K562 (cell line): ENCODE measurements around the gene SYT14. TPM values are rescaled to one million over a fixed set of nuclear protein-coding genes. Genes with fewer than 3 reads are reported as not detected.
"Not testable (repeated sequence)": the region's sequence is repeated elsewhere in the genome, so short reads cannot be mapped to it uniquely, and the experiment has no call there.

Experiments used
- ATAC-seq: fragments of 200-7000 bp; cut with Tn5 transposase; 3 replicates; pipeline ENCODE4 v1.9.1; 2020; ENCODE audit warnings: moderate library complexity
- BruUV-seq: library from RNA; stranded (reverse); fragments of 400-500 nt; replicated peaks from 2 replicates; lab custom pipeline; 2021; lab: Mats Ljungman, UMichigan
- CTCF ChIA-PET: fragments of 300-600 bp; formaldehyde crosslinking; extraction: SDS; loops from one replicate; lab custom pipeline; 2021; ENCODE audit warnings: low intra/inter-chr PET ratio; lab: Yijun Ruan, JAX
- POLR2A ChIA-PET: fragments of 300-600, 350-650 bp; sonication (Branson Sonifier 250); formaldehyde crosslinking; extraction: SDS; loops from one replicate; lab custom pipeline; 2021; ENCODE audit warnings: antibody characterized with exemption, inconsistent platforms; lab: Yijun Ruan, JAX
- DNase-seq, 4 experiments: peaks; one replicate each; pipeline versions ENCODE4 v3.0.0 to v3.0.0-alpha.2; 2011 to 2018; ENCODE audit warnings: low spot score in 3 of 4, mixed read lengths in 3 of 4; ENCODE audit errors: extremely low read depth in 1 of 4
- FAIRE-seq: peaks from 2 replicates; lab custom pipeline; 2011; peaks lifted over from hg19 to GRCh38; lab: Jason Lieb, UNC
- H2AFZ ChIP-seq: 2 replicates; pipeline ENCODE4 v1.6.0; 2011; ENCODE audit warnings: low read depth, low read length, control low read depth, inconsistent platforms
- H3K27ac ChIP-seq: fragments of 200-600 bp; 3 replicates; pipeline ENCODE4 v1.8.0; 2011; ENCODE audit warnings: low read depth, mild to moderate bottlenecking, control low read depth, inconsistent platforms, low read length, moderate library complexity, mixed read lengths; ENCODE audit errors: extremely low read depth
- H3K27me3 ChIP-seq, 2 experiments: fragments of 300-600 bp in 1 of 2; 2 replicates in 1 of 2; 3 replicates in 1 of 2; pipeline versions ENCODE4 v1.6.0 to v1.8.0; 2011; ENCODE audit warnings: inconsistent platforms in 2 of 2, low read length in 2 of 2, mild to moderate bottlenecking in 1 of 2, mixed read lengths in 1 of 2, moderate library complexity in 1 of 2; ENCODE audit not compliant: control insufficient read depth in 2 of 2, insufficient read depth in 2 of 2
- H3K36me3 ChIP-seq: fragments of 300-600 bp; 3 replicates; pipeline ENCODE4 v1.8.0; 2011; ENCODE audit warnings: mild to moderate bottlenecking, low read length, inconsistent platforms; ENCODE audit not compliant: control insufficient read depth, insufficient read depth
- H3K4me1 ChIP-seq, 2 experiments: fragments of 200-600 bp in 1 of 2; replicated peaks in 1 of 2; 2 replicates in 1 of 2; 3 replicates in 1 of 2; pipeline versions ENCODE4 v1.5.1 to v1.8.0; 2011; ENCODE audit warnings: inconsistent platforms in 2 of 2, low read length in 2 of 2, mild to moderate bottlenecking in 1 of 2, mixed read lengths in 1 of 2, moderate library complexity in 1 of 2; ENCODE audit not compliant: control insufficient read depth in 2 of 2, insufficient read depth in 2 of 2
- H3K4me2 ChIP-seq: 2 replicates; pipeline ENCODE4 v1.6.1; 2011; ENCODE audit warnings: low read length, control low read depth, inconsistent platforms, mixed read lengths; ENCODE audit not compliant: insufficient read depth
- H3K4me3 ChIP-seq: fragments of 200-600 bp; sonication (generic), shearing (Covaris generic); 2 replicates; pipeline ENCODE4 v1.5.1; 2016; ENCODE audit warnings: control low read depth, inconsistent platforms
- H3K79me2 ChIP-seq: fragments of 200-600 bp; 3 replicates; pipeline ENCODE4 v1.8.0; 2011; ENCODE audit warnings: low read length, inconsistent platforms; ENCODE audit not compliant: control insufficient read depth, insufficient read depth
- H3K9ac ChIP-seq, 2 experiments: 2 replicates each; pipeline versions ENCODE4 v1.6.0 to v1.6.1; 2011; ENCODE audit warnings: low read depth in 2 of 2, low read length in 2 of 2, control low read depth in 1 of 2, inconsistent platforms in 1 of 2, mild to moderate bottlenecking in 1 of 2, mixed read lengths in 1 of 2; ENCODE audit not compliant: insufficient read depth in 1 of 2
- H3K9me1 ChIP-seq: one replicate; pipeline ENCODE4 v1.6.0; 2011; ENCODE audit warnings: inconsistent platforms, mild to moderate bottlenecking, low read length, moderate library complexity; ENCODE audit not compliant: control insufficient read depth, insufficient read depth
- H3K9me3 ChIP-seq: replicated peaks from 2 replicates; pipeline ENCODE4 v1.5.1; 2011; ENCODE audit warnings: low read depth, low read length, inconsistent platforms; ENCODE audit not compliant: control insufficient read depth, insufficient read depth
- H4K20me1 ChIP-seq: replicated peaks from 2 replicates; pipeline ENCODE4 v1.6.1; 2011; ENCODE audit warnings: low read length, inconsistent platforms, mixed read lengths; ENCODE audit not compliant: control insufficient read depth, insufficient read depth
- NFYB ChIP-seq: IDR thresholded peaks from 2 replicates; pipeline ENCODE4 v1.6.1; 2011; ENCODE audit warnings: mild to moderate bottlenecking, moderate library complexity; ENCODE audit not compliant: insufficient read length; ENCODE audit errors: extremely low read depth
- POLR2H ChIP-seq: IDR thresholded peaks from 2 replicates; pipeline ENCODE4 v1.6.1; 2016; ENCODE audit warnings: missing genetic modification characterization, low read depth, mild to moderate bottlenecking, control low read depth, missing compliant biosample characterization, moderate library complexity
- RBFOX2 ChIP-seq: fragments of 200-400 bp; formaldehyde crosslinking; IDR thresholded peaks from 2 replicates; pipeline ENCODE4 v1.6.1; 2017; ENCODE audit warnings: low read depth, mild to moderate bottlenecking, low read length, moderate library complexity
- SREBF1 ChIP-seq: fragments of 150-350 bp; IDR thresholded peaks from 2 replicates; pipeline ENCODE4 v1.6.1; 2014; ENCODE audit warnings: antibody characterized with exemption, low read depth, low read length, borderline replicate concordance
- SUPT5H ChIP-seq: fragments of 450-650 bp; IDR thresholded peaks from 2 replicates; pipeline ENCODE4 v1.6.1; 2016
- ZNF12 ChIP-seq: sonication (generic); formaldehyde crosslinking; IDR thresholded peaks from 2 replicates; pipeline ENCODE4 v1.4.0; 2020; ENCODE audit warnings: mild to moderate bottlenecking, missing genetic modification reagents
- WGBS: fragments of 100-300 bp; shearing (Covaris generic); methylation state at CpG from one replicate; pipeline ENCODE4 v1.1.6; 2016; ENCODE audit warnings: low coverage, mixed read lengths; ENCODE audit not compliant: insufficient coverage; ENCODE audit errors: missing lambda C conversion rate; 5-methylcytosine and 5-hydroxymethylcytosine counted together
- in situ Hi-C: fragments of 300-500 bp; cut with MboI; formaldehyde crosslinking; loops from 4 replicates; pipeline ENCODE4 v1.15.0; 2018; ENCODE audit warnings: inconsistent platforms, mixed read lengths
- intact Hi-C: fragments of 100-400 bp; cut with micrococcal nuclease; formaldehyde crosslinking; loops from 2 replicates; pipeline ENCODE4 v1.14.2; 2022
- polyA plus RNA-seq, 8 experiments: library from polyadenylated mRNA; depleted of rRNA in 4 of 8; stranded (reverse) in 5 of 8; unstranded in 3 of 8; fragments of >200 nt; fragmentation: Nextera tagmentation in 2 of 8; fragmentation: Illumina TruSeq in 1 of 8; extraction: Ambion mirVana in 2 of 8; extraction: Trizol in 1 of 8; gene quantifications; 2 replicates each; pipeline versions ENCODE4 v1.2.1 to v1.2.3, GENCODE V29; 2011 to 2014; ENCODE audit warnings: inconsistent platforms in 1 of 8, missing spikeins in 1 of 8
- total RNA-seq, 7 experiments: library from RNA; depleted of rRNA in 6 of 7; stranded (reverse); fragments of >200 nt in 6 of 7; fragmentation: Illumina TruSeq in 2 of 7; extraction: Trizol in 2 of 7; gene quantifications; 2 replicates each; pipeline versions ENCODE4 v1.2.1 to v1.2.3, GENCODE V29; 2011 to 2021; ENCODE audit warnings: low replicate concordance in 1 of 7

Gene SYT14
- total and polyA plus RNA-seq, 9 of the 15 experiments (the other 6 are each of a cell fraction or from before 2014, with no cell fraction given): 0.01 to 0.04 TPM; not detected in 7

- H3K27ac ChIP-seq, H3K79me2 ChIP-seq, H3K9ac ChIP-seq, H3K4me1 ChIP-seq, H3K9me1 ChIP-seq, H3K9me3 ChIP-seq, H3K4me2 ChIP-seq, H3K4me3 ChIP-seq, CTCF ChIA-PET, ATAC-seq, H4K20me1 ChIP-seq, in situ Hi-C loops, FAIRE-seq, H2AFZ ChIP-seq, BruUV-seq, intact Hi-C loops, H3K36me3 ChIP-seq: not testable (repeated sequence)
- TF ChIP-seq SUPT5H (peak; percentile 25; the same call in 1 of the 2 replicates), NFYB (peak; percentile 63), ZNF12 (peak; percentile 86), RBFOX2 (peak; percentile 21; the same call in 1 of the 2 replicates), SREBF1 (peak; percentile 71; the same call in 1 of the 2 replicates), POLR2H (tag) (peak; percentile 49)
- 8% methylated on average over 6 of the region's 6 CpGs for WGBS
- peaks cover 0 to 30% of the 10 kb centered on the region in 2 experiments; a peak in 3 of 5 replicates for H3K27me3 ChIP-seq
- POLR2A ChIA-PET: interaction anchor here (1.3 kb wide), 1 partner anchor 10 kb away, joined by 4 read pairs; no protein-coding TSS in a partner anchor
- peak in 1 of 4 experiments; percentile 10 for DNase-seq
Observed at GRCh38 chr1:209898271-209898670, 39.7 kb upstream of the SYT14 start.

- ATAC-seq, H3K4me2 ChIP-seq, H3K79me2 ChIP-seq, BruUV-seq, H3K27ac ChIP-seq, intact Hi-C loops, H2AFZ ChIP-seq, H3K4me1 ChIP-seq, DNase-seq, H3K4me3 ChIP-seq, FAIRE-seq, in situ Hi-C loops, H3K9me1 ChIP-seq, H3K9me3 ChIP-seq, H3K9ac ChIP-seq, H3K36me3 ChIP-seq, CTCF ChIA-PET, H4K20me1 ChIP-seq: not testable (repeated sequence)
- peaks cover 0 to 25% of the 10 kb centered on the region in 2 experiments; a peak in 3 of 5 replicates for H3K27me3 ChIP-seq
- POLR2A ChIA-PET: interaction anchor here (1.3 kb wide), 1 partner anchor 10 kb away, joined by 4 read pairs; no protein-coding TSS in a partner anchor
- WGBS: 3% methylated on average over 12 of the region's 21 CpGs
Observed at GRCh38 chr1:209898851-209899250, 39.2 kb upstream of the SYT14 start.
